GM13976 (cell line): ENCODE data around the gene HNRNPA3.

Experiments used
- DNase-seq: peaks from one replicate; pipeline ENCODE4 v3.0.0; 2012; ENCODE audit warnings: low spot score
- CTCF ChIP-seq: IDR thresholded peaks from 2 replicates; pipeline ENCODE4 v1.5.1; 2012; ENCODE audit warnings: borderline replicate concordance, mild to moderate bottlenecking; ENCODE audit not compliant: insufficient read depth; ENCODE audit errors: extremely low read depth, missing control alignments, control extremely low read depth
- in situ Hi-C: fragments of 300-500 bp; cut with MboI; formaldehyde crosslinking; loops from one replicate; pipeline ENCODE4 v1.12.0; 2022; ENCODE audit warnings: low sequenced_read_pairs, mixed read lengths, inconsistent platforms; ENCODE audit not compliant: unreplicated experiment

HNRNPA3 gene

GRCh38 chr2:177234267-177234666, 21.7 kb downstream of the HNRNPA3 start:
- no peak for TF ChIP-seq CTCF
- in situ Hi-C loops: no loop called here
- no peak for DNase-seq

- no peak for DNase-seq
- in situ Hi-C loops: no loop called here
- no peak for TF ChIP-seq CTCF
Observed at GRCh38 chr2:177235855-177236437, 23.4 kb downstream of the HNRNPA3 start.

- no peak for TF ChIP-seq CTCF
- no peak for DNase-seq
Observed at GRCh38 chr2:177237932-177238331, 25.3 kb downstream of the HNRNPA3 start.

GRCh38 chr2:177239053-177239452, 26.5 kb downstream of the HNRNPA3 start:
- TF ChIP-seq CTCF: no peak
- no peak for DNase-seq

More at GRCh38 chr2:177237932-177238331, 25.3 kb downstream of the HNRNPA3 start:
- in situ Hi-C loops: no loop called here

GRCh38 chr2:177239932-177240630, 27.5 kb downstream of the HNRNPA3 start:
- no peak for TF ChIP-seq CTCF
- in situ Hi-C loops: no loop called here
- peak; percentile 35 for DNase-seq

More at GRCh38 chr2:177239053-177239452, 26.5 kb downstream of the HNRNPA3 start:
- in situ Hi-C loops: no loop called here

- in situ Hi-C loops: no loop called here
- TF ChIP-seq CTCF: no peak
- DNase-seq: no peak
Observed at GRCh38 chr2:177241711-177242120, 29.1 kb downstream of the HNRNPA3 start.
